IPS DF 19.7 (cell line): Measurements from ENCODE around the gene TMEM176B.

Source experiments
- DNase-seq: peaks from one replicate; pipeline ENCODE4 v3.0.0-alpha.2; 2013; ENCODE audit warnings: low read depth, low spot score

The TMEM176B gene

GRCh38 chr7:150799741-150800580, at the start of gene TMEM176B:
TMEM176B (minus strand) TSS chr7:150800364; CDS start chr7:150796569, 3,795 bp downstream.
- no peak for DNase-seq

- DNase-seq, result no peak
These were observed 49.1 kb upstream of the TMEM176B start for GRCh38 chr7:150849204-150849775.

GRCh38 chr7:150848561-150849115, 48.5 kb upstream of the TMEM176B start:
- DNase-seq, result no peak

DNA sequence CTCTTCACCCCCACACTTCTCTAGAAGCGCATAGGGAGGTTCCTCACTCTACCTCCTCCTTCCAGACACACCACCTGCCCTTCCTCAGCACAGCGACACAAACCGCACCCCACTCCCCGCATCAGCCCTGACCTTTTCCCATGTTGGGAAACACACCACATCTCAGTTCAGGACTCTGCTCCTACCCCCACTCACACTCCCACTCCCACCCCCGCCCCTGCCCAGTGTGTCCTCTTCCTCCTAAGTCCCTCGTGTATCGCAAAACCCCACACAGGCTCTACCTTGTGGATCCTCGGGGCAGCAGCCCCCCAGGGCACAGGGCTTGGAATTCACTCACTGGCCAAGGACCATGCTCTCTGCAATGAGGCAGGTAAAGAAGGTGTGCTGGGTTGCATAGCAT, 47.9 kb upstream of the TMEM176B start:
- DNase-seq, result no peak

DNA sequence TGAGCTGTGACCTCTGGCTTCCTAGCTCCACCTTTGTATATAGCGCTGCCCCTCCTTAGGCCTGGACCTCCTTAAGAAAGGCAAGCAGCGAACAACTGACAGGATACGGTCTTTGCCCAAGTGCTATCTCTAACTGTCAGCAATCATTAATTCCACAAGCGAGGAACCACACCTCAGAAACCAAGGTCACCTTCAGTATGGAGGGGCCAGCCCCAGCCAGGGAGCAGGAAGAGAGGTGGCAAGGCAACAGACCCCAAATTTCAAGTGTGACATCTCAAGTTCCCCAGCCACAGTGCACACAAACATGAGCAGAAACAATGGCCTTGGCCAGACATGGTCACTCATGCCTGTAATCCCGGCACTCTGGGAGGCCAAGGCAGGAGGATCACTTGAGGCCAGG, 47.4 kb upstream of the TMEM176B start:
- no peak for DNase-seq

DNA sequence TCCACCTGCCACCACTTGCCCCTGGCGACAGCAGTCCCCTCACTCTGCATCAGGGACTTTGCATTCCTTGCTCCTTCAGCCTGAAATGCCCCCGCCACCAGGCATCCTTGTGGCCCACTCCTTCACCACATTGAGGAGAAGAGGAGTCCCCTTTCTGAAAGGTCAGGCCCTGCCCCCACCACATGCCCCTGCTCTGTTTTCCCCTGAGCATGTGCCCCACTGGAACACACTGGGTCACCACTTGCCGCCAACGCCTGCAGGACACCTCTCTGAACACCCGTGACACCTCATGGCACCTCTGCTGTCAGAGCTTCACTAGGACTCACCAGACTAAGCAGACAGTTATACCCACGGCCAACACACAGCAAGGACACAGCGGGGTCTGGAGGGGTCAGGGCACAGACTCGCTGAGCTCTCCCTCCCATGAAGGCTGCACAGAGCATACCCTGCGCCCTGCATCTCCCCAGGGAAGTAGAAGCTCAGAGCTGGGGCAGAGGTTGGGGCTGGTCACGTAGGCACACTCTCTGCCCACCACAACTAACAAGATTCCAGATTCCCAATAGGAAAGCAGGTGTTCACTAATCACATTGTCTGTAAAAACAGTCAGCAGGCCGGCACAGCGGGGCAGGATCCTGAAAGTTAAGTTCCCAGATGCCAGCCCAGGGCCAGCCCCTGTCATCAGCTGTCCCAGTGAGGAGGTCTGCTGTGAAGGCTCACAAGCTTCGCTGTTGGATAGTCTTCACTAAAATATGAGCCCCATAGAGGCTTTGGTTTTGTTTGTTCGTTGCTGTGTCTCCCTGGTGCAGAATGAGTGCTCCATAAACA, 46.3 kb upstream of the TMEM176B start:
- DNase-seq, result no peak

DNA sequence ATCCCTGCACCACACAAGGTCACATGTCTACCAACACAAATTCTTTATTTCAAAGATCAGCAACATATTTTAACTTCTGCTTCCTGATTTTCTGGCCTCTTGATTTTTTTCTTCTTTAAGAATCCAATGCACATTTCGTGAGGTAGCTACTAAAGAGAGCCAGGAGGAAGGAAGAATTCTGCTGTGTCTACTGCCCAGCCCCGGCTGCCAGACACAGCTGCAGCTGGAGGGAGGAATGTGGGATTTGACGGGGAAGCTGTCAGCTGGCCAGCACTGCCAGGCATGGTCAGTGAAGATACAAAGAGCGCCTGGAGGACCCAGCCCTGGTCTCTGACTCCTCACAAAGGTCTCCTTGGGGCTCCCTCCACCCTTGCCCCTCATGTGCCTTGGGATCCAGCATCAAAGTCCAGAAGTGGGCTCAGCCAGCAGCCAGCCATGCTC, 45.3 kb upstream of the TMEM176B start:
- DNase-seq, result no peak

DNA sequence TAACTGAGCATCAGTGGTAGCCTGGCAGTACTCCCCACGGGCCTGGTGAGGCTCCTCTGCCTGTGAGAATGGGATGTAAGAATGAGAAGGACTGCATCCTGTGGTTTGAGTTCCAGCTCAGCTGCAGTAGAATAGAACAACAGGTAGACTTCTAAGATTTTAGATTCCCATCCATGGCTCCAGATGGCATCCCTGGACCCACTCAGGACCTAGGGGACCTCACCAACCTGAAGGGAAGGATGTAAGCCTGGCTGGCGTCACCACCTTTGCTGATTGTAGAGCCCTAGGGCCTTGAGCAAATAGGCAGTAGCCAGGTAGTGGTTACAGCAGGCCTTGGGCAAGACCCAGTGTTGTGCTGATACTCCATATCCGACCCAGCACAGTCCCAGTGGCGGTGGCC, 42.6 kb upstream of the TMEM176B start:
- no peak for DNase-seq

- no peak for DNase-seq
These were observed 41.9 kb upstream of the TMEM176B start for GRCh38 chr7:150842018-150842417.

GRCh38 chr7:150838965-150839650, 38.9 kb upstream of the TMEM176B start:
- no peak for DNase-seq

DNA sequence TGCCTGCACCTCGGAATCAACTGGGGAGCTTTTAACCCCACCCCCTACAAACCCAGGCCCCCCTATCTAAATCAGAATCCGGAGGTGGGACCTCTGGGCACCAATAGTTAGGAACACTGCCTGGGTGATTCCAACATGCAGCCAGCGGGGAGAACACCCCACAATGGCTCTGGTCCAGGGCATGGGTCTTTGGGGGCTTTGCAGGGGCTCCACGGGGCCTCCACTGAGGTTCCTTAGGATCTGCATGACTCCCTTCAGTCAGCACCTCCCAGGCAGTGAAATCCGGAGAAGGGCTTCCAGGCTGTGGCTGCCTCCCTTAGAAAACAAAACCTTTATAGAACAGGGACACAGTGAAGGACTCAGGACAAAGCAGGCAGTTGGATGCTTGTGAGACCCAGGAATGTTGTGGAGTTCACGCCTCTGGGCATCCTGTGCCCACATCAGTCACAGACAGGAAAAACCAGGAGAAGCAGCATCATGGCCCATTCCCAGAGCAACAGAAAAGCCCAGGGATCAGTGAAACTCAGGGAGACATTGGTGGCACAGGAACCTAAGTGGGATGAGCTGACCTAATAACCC, 35.6 kb upstream of the TMEM176B start:
- DNase-seq, result no peak

GRCh38 chr7:150835019-150835418, 34.9 kb upstream of the TMEM176B start:
- no peak for DNase-seq

DNA sequence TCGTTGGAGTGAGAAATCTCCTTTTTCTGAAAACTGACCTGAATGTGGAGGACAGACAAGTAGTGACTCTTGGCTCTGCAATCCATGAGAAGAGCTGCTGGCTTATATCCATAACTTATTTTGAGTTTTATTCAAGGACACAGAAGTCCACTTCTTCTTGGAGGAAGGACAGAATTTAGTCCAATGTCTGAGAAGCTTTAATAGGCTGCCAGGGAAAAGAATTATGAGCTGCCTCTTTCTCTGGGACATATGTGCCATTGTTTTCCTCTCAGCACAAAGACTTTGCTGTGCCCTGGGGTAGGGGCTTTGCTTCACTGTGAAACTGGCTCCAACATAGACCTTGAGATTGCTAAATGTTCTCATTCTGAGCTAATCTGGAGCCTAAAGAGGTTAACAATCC, 31.7 kb upstream of the TMEM176B start:
- DNase-seq, result no peak

- DNase-seq, result no peak
These were observed 30.8 kb upstream of the TMEM176B start for GRCh38 chr7:150830937-150831336.

DNA sequence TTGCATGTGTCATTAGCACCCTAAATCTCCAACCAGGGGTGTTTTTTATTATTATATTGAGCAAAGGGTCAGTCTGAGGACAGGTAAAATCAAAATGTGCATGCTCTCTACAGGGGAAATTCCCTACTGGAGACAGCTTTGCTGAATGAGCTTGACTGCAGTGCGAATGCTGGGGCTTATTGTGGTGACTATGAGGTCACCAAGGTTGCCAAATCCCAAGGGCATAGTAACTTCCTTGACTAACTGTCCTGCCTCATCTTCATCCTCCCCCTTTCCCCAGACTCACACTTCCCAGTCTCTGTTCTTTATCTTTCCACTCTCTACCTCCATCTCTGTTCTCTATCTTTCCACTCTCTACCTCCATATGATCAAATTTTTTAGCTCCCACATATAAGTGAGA, 29.3 kb upstream of the TMEM176B start:
- DNase-seq, result no peak

DNA sequence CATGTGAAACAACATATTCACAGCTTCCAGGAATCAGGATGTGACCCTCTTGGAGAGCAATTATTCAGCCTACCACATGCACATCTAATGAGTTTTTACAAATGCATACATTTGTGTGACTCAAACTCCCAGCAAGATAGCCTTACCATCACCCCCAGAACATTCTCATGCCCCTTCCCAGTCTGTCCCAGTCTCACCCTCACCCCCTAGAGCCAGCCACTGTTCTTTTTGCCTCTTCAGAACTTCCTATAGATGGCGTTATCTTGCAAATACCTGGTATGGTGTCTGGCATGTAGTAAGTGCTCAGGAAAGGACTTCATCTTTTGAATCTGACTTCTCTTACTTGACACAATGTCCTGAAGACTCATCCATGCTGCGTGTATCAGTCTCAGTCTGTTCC, 28.2 kb upstream of the TMEM176B start:
- no peak for DNase-seq

DNA sequence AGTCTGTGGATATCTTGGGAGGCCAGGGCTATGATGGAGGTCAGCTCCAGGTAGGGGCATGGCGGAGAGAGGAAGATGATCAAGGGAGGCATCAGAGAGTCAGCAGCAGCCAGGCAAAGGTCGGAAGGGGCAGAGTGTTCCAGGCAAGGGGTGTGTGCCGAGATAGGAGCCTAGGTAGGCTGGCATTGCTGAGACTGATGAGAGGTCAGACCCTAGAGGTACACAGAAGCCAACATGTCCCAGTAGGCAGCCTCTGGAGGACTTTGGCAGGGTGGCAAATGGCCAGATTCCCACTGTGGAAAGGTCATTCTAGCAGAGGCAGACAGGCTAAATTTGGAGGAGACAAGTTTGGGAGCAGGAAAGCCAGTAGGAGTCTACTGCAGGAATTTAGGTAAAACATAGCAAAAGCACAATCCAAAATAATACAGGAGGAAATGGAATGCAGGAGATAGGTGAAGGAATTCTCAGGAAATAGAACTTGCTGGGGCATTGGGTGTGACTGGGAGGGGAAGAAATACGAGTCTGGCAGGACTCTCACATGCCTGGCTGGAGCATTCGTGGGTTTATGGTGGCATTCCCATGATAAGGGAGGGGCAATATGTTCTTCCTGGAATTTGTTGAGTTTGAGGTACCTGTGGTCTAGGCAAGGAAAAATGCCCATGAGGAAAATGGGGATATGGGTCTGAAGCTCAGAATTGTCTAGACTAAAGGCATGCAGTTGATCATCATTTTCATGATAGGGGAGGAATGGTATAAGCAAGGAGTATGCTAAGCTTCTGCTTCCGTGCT, 26.1 kb upstream of the TMEM176B start:
- DNase-seq, result no peak

- DNase-seq, result no peak
These were observed 24.4 kb upstream of the TMEM176B start for GRCh38 chr7:150824379-150825177.

- DNase-seq, result no peak
These were observed 23.4 kb upstream of the TMEM176B start for GRCh38 chr7:150823484-150824126.
